Parathyroid adenoma (tissue), 2 donors: ENCODE results near the gene SORCS2.

Experiments used
- H2AFZ ChIP-seq: fragments of 300-600 bp; sonication (generic); one replicate; pipeline ENCODE4 v1.7.0; 2017; ENCODE audit warnings: antibody characterized with exemption, mild to moderate bottlenecking
- H3K27ac ChIP-seq: fragments of 300-600 bp; sonication (generic); one replicate; pipeline ENCODE4 v1.7.0; 2017
- H3K27me3 ChIP-seq: fragments of 300-600 bp; sonication (generic); one replicate; pipeline ENCODE4 v1.7.0; 2017; ENCODE audit warnings: low read length; ENCODE audit not compliant: control insufficient read depth, insufficient read depth
- H3K36me3 ChIP-seq: fragments of 300-600 bp; sonication (generic); one replicate; pipeline ENCODE4 v1.7.0; 2017; ENCODE audit warnings: low read length; ENCODE audit not compliant: control insufficient read depth, insufficient read depth
- H3K4me1 ChIP-seq: fragments of 300-600 bp; sonication (generic); one replicate; pipeline ENCODE4 v1.7.0; 2017; ENCODE audit warnings: control low read depth
- H3K4me2 ChIP-seq: fragments of 300-600 bp; sonication (generic); one replicate; pipeline ENCODE4 v1.7.0; 2017; ENCODE audit warnings: low read length
- H3K4me3 ChIP-seq: fragments of 300-600 bp; sonication (generic); one replicate; pipeline ENCODE4 v1.7.0; 2017; ENCODE audit warnings: low read depth, low read length
- H3K79me2 ChIP-seq: fragments of 300-600 bp; sonication (generic); one replicate; pipeline ENCODE4 v1.7.0; 2017; ENCODE audit warnings: control low read depth
- H3K9ac ChIP-seq: fragments of 300-600 bp; sonication (generic); one replicate; pipeline ENCODE4 v1.7.0; 2017; ENCODE audit warnings: mild to moderate bottlenecking
- H3K9me3 ChIP-seq: fragments of 300-600 bp; sonication (generic); one replicate; pipeline ENCODE4 v1.7.0; 2017; ENCODE audit warnings: low read length; ENCODE audit not compliant: control insufficient read depth
- TF ChIP-seq, protein P1 (sequence below): fragments of 300-600 bp; sonication (generic); IDR thresholded peaks from one replicate; pipeline ENCODE4 v1.7.0; 2017; ENCODE audit warnings: antibody characterized with exemption, mild to moderate bottlenecking
- donor health status: primary hyperparathyroidism.

Gene SORCS2

DNA sequence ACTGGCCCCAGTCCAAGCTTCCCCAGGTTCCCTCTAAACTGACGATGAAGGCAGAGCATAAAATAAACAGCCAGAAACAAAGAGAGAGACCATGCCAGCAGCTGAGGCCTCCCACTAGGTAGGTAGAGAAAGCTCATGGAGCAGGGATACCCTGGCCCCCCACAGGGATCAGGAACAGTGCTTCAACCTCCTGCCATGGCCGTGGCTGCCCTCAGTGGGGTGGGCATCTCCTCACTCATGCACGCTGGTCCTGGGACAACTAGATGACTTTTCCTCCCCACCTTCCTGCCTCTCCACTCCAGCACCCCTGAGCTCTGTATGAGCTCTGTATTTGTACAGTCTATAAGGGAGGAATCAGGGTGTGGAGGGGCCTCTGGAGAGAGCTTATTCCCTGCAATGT, 360.1 kb downstream of the SORCS2 start:
- H3K4me1 ChIP-seq: no peaks in the 10 kb centered on the region
- no peak overlapping the region for H3K4me2 ChIP-seq
- no peak overlapping the region for H3K27ac ChIP-seq
- no peaks in the 10 kb centered on the region for H3K79me2 ChIP-seq
- H3K27me3 ChIP-seq: no peaks in the 10 kb centered on the region
- no peak overlapping the region for H3K9ac ChIP-seq
- no peak overlapping the region for H3K4me3 ChIP-seq
- H3K36me3 ChIP-seq: no peaks in the 10 kb centered on the region
- no peak overlapping the region for H2AFZ ChIP-seq
- TF ChIP-seq, protein P1, sequence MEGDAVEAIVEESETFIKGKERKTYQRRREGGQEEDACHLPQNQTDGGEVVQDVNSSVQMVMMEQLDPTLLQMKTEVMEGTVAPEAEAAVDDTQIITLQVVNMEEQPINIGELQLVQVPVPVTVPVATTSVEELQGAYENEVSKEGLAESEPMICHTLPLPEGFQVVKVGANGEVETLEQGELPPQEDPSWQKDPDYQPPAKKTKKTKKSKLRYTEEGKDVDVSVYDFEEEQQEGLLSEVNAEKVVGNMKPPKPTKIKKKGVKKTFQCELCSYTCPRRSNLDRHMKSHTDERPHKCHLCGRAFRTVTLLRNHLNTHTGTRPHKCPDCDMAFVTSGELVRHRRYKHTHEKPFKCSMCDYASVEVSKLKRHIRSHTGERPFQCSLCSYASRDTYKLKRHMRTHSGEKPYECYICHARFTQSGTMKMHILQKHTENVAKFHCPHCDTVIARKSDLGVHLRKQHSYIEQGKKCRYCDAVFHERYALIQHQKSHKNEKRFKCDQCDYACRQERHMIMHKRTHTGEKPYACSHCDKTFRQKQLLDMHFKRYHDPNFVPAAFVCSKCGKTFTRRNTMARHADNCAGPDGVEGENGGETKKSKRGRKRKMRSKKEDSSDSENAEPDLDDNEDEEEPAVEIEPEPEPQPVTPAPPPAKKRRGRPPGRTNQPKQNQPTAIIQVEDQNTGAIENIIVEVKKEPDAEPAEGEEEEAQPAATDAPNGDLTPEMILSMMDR: no peak
- H3K9me3 ChIP-seq: no peaks in the 10 kb centered on the region

DNA sequence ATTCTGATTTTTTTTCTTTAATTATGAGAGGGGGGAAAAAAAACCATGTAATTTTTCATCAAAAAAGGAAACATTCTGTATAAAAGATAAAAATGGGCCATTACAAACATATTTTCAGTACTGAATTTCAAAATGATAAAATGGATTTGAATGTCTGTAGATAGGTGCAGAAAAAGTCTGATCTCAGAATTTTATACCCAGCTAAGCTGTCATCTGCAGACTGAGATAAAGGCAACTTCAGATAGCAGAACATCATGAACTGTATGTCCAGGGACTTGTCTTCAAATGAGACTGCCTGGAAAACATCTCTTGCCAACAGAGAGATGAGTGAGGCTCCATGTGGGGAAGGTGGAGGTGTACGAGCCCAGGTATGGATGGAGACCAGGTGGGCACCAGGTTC, 360.9 kb downstream of the SORCS2 start:
- no peak overlapping the region for H3K27ac ChIP-seq
- no peak overlapping the region for H3K4me2 ChIP-seq
- H3K79me2 ChIP-seq: no peaks in the 10 kb centered on the region
- TF ChIP-seq, protein P1: no peak
- no peak overlapping the region for H3K4me3 ChIP-seq
- no peaks in the 10 kb centered on the region for H3K9me3 ChIP-seq
- no peak overlapping the region for H3K9ac ChIP-seq
- no peaks in the 10 kb centered on the region for H3K36me3 ChIP-seq
- H2AFZ ChIP-seq: no peak overlapping the region
- H3K4me1 ChIP-seq: no peaks in the 10 kb centered on the region
- no peaks in the 10 kb centered on the region for H3K27me3 ChIP-seq

DNA sequence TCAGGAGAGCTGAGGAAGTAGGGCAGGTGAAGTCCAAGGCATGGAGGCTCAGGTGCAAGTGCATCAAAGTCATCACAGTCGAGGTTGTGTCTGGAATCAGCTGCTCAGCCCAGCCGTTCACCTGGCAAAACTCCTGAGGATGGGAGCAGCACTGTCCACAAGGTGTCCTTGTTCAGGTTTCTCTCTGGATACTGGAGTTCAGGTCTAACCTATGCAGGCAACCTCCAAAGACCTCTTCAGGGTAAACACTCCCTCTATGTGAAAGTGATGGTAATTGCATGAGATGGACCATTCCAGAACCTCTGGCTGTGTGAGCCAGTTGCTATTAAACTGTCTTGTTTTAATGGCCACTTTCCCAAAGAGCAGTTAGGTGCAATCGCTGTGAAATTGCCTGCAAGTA, 362.6 kb downstream of the SORCS2 start:
- TF ChIP-seq, protein P1: no peak
- no peaks in the 10 kb centered on the region for H3K4me1 ChIP-seq
- no peaks in the 10 kb centered on the region for H3K79me2 ChIP-seq
- no peak overlapping the region for H3K9ac ChIP-seq
- H3K36me3 ChIP-seq: no peaks in the 10 kb centered on the region
- H3K27me3 ChIP-seq: no peaks in the 10 kb centered on the region
- no peak overlapping the region for H3K4me2 ChIP-seq
- H3K4me3 ChIP-seq: no peak overlapping the region
- no peak overlapping the region for H2AFZ ChIP-seq
- no peaks in the 10 kb centered on the region for H3K9me3 ChIP-seq
- no peak overlapping the region for H3K27ac ChIP-seq

DNA sequence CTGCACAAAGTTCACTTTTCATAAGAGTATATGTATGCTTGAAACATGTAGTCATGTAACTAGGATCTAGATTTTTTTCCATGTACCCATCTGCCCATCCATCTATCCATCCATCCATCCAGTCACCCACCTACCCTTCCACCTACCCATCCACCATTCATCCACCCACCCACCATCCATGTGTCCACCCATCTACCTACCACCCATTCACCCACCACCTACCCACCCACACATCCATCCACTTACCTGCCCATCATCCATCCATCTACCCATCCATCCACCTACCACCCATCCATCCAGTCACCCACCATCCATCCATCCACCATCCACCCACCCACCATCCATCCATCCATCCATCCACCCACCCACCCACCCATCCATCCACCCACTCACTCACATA, 364.2 kb downstream of the SORCS2 start:
- TF ChIP-seq, protein P1: no peak

DNA sequence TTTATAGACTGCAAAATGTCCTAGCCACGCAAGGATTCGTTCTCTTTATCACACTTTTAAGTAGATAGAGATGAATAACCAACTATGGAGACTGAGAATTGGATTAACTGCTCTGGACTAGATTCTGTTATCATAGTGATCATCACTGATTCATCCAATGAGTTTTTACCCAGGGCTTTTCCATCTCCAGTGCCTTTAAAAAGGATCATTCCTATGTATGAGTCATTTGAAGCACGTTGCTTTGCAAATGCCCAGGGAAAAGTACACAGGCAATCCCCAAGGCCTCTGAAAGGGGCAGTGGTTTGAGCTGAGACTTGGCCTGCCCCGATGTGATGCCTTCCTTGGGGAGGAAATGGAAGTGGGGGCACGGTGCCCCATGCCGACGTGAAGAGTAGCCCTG, 365.1 kb downstream of the SORCS2 start:
- Histone ChIP-seq H3K79me2 (no peaks in the 10 kb centered on the region), H3K27ac (no peak overlapping the region), H2AFZ (no peak overlapping the region), H3K4me3 (no peak overlapping the region), H3K9ac (no peak overlapping the region), H3K4me1 (no peaks in the 10 kb centered on the region), H3K4me2 (no peak overlapping the region), H3K9me3 (no peaks in the 10 kb centered on the region), H3K36me3 (no peaks in the 10 kb centered on the region), H3K27me3 (no peaks in the 10 kb centered on the region)
- TF ChIP-seq, protein P1: no peak

More for the DNA sequence above, 364.2 kb downstream of the SORCS2 start:
- Histone ChIP-seq H3K27me3 (no peaks in the 10 kb centered on the region), H3K27ac (no peak overlapping the region), H2AFZ (no peak overlapping the region), H3K4me1 (no peaks in the 10 kb centered on the region), H3K79me2 (no peaks in the 10 kb centered on the region), H3K4me3 (no peak overlapping the region), H3K9ac (no peak overlapping the region), H3K4me2 (no peak overlapping the region), H3K36me3 (no peaks in the 10 kb centered on the region), H3K9me3 (no peaks in the 10 kb centered on the region)
